ENCODE measurements around the gene ATPAF2.

- TF ChIP-seq CTCF (IDR thresholded peaks at IDR 0.05 in 2 of 3, conservative IDR thresholded peaks at IDR 0.05 in 1 of 3; ENCODE audit: borderline replicate concordance in 1 of 3, insufficient read depth in 1 of 3, low read depth in 2 of 3, low read length in 2 of 3) = no peak
- TF ChIP-seq RAD21 (IDR thresholded peaks at IDR 0.05; ENCODE audit: low read depth) = no peak
- no peak for TF ChIP-seq EZH2 (IDR thresholded peaks at IDR 0.05)
- no peak for TF ChIP-seq SP1 (IDR thresholded peaks at IDR 0.05; ENCODE audit: low read depth)
- no peak for TF ChIP-seq ZBTB33 (IDR thresholded peaks at IDR 0.05; ENCODE audit: extremely low read depth, insufficient replicate concordance, low read length)
- TF ChIP-seq ZNF274 (IDR thresholded peaks at IDR 0.05; ENCODE audit: low read depth, low read length) = no peak
Measured at GRCh38 chr17:18016426-18016825, 22.5 kb downstream of the ATPAF2 start.
